Activated effector memory CD4-positive, alpha-beta T cell treated with Interleukin-2 at 50 U/mL for 16 hours (primary cell): ENCODE measurements around the gene RSBN1.
A peak's percentile ranks its signal among the peaks of the same experiment; 100 is the strongest.
"Not testable (repeated sequence)": the region's sequence is repeated elsewhere in the genome, so short reads cannot be mapped to it uniquely, and the experiment has no call there.

Experiments
- DNase-seq: peaks from one replicate; pipeline ENCODE4 v3.0.0-alpha.2; 2020

The RSBN1 gene

GRCh38 chr1:113779542-113779941 lies 32.7 kb downstream of the RSBN1 start:
- no peak for DNase-seq

GRCh38 chr1:113777561-113777960 lies 34.7 kb downstream of the RSBN1 start:
- DNase-seq = no peak

- DNase-seq = no peak
Measured at GRCh38 chr1:113770031-113770430, 42.2 kb downstream of the RSBN1 start.

- no peak for DNase-seq
Measured at GRCh38 chr1:113769601-113769970, 42.7 kb downstream of the RSBN1 start.

- DNase-seq = no peak
Measured at GRCh38 chr1:113768916-113769600, 43.2 kb downstream of the RSBN1 start.

- no peak for DNase-seq
Measured at GRCh38 chr1:113765306-113766230, 46.7 kb downstream of the RSBN1 start.

- no peak for DNase-seq
Measured at GRCh38 chr1:113763661-113764060, 48.6 kb downstream of the RSBN1 start.

- DNase-seq = no peak
Measured at GRCh38 chr1:113761937-113762336, 50.3 kb downstream of the RSBN1 start.

- DNase-seq = no peak
Measured at GRCh38 chr1:113760102-113761080, 51.9 kb downstream of the RSBN1 start.

- DNase-seq = peak; percentile 50
Measured at GRCh38 chr1:113759333-113760101, 52.8 kb downstream of the RSBN1 start, which contains the start of gene PHTF1. Gene PHTF1 (minus strand): TSS chr1:113759486. CDS start chr1:113758703, 783 bp downstream.

GRCh38 chr1:113758631-113759332 lies 53.5 kb downstream of the RSBN1 start:
- DNase-seq = peak; percentile 41

- no peak for DNase-seq
Measured at GRCh38 chr1:113756461-113756860, 55.8 kb downstream of the RSBN1 start.

- not testable (repeated sequence) for DNase-seq
Measured at GRCh38 chr1:113753333-113753732, 58.9 kb downstream of the RSBN1 start.

- DNase-seq = no peak
Measured at GRCh38 chr1:113751516-113751915, 60.8 kb downstream of the RSBN1 start.

GRCh38 chr1:113751114-113751513 lies 61.2 kb downstream of the RSBN1 start:
- no peak for DNase-seq

GRCh38 chr1:113749402-113749801 lies 62.9 kb downstream of the RSBN1 start:
- DNase-seq = no peak

GRCh38 chr1:113747376-113747775 lies 64.9 kb downstream of the RSBN1 start:
- DNase-seq = no peak

- no peak for DNase-seq
Measured at GRCh38 chr1:113745425-113745824, 66.9 kb downstream of the RSBN1 start.

GRCh38 chr1:113744114-113744513 lies 68.2 kb downstream of the RSBN1 start:
- DNase-seq = no peak

- DNase-seq = no peak
Measured at GRCh38 chr1:113742515-113742914, 69.8 kb downstream of the RSBN1 start.

- no peak for DNase-seq
Measured at GRCh38 chr1:113734357-113735055, 77.8 kb downstream of the RSBN1 start.
